ENCODE data around the gene HNRNPLL.
A peak's percentile ranks its signal among the peaks of the same experiment; 100 is the strongest.
"Not testable (repeated sequence)": the region's sequence is repeated elsewhere in the genome, so short reads cannot be mapped to it uniquely, and the experiment has no call there.

HNRNPLL gene

GRCh38 chr2:38552259-38552658 lies 50.5 kb downstream of the HNRNPLL start:
- DNase-seq (ENCODE audit: low read depth) = no peak

GRCh38 chr2:38551746-38552145 lies 51.0 kb downstream of the HNRNPLL start:
- DNase-seq (ENCODE audit: low read depth) = no peak

GRCh38 chr2:38551171-38551570 lies 51.6 kb downstream of the HNRNPLL start:
- DNase-seq (ENCODE audit: low read depth) = no peak

GRCh38 chr2:38549851-38550250 lies 52.9 kb downstream of the HNRNPLL start:
- DNase-seq (ENCODE audit: low read depth) = no peak

GRCh38 chr2:38549071-38549704 lies 53.5 kb downstream of the HNRNPLL start:
- DNase-seq (ENCODE audit: low read depth) = no peak

- DNase-seq (ENCODE audit: low read depth) = no peak
These were observed 54.9 kb downstream of the HNRNPLL start for GRCh38 chr2:38547791-38548190.

GRCh38 chr2:38546585-38546984 lies 56.1 kb downstream of the HNRNPLL start:
- no peak for DNase-seq (ENCODE audit: low read depth)

- no peak for DNase-seq (ENCODE audit: low read depth)
These were observed 56.7 kb downstream of the HNRNPLL start for GRCh38 chr2:38546064-38546463.

GRCh38 chr2:38542248-38542631 lies 60.5 kb downstream of the HNRNPLL start:
- DNase-seq (ENCODE audit: low read depth) = not testable (repeated sequence)

- DNase-seq (ENCODE audit: low read depth) = no peak
These were observed 62.0 kb downstream of the HNRNPLL start for GRCh38 chr2:38540580-38541286.

- DNase-seq (ENCODE audit: low read depth) = no peak
These were observed 63.6 kb downstream of the HNRNPLL start for GRCh38 chr2:38539086-38539485.

- DNase-seq (ENCODE audit: low read depth) = no peak
These were observed 64.7 kb downstream of the HNRNPLL start for GRCh38 chr2:38537937-38538525.

- not testable (repeated sequence) for DNase-seq (ENCODE audit: low read depth)
These were observed 65.4 kb downstream of the HNRNPLL start for GRCh38 chr2:38537296-38537695.

GRCh38 chr2:38535744-38536506 lies 66.8 kb downstream of the HNRNPLL start:
- peak; percentile 66 for DNase-seq (ENCODE audit: low read depth)

- DNase-seq (ENCODE audit: low read depth) = no peak
These were observed 67.4 kb downstream of the HNRNPLL start for GRCh38 chr2:38535404-38535743.

GRCh38 chr2:38534746-38535403 lies 67.9 kb downstream of the HNRNPLL start:
- DNase-seq (ENCODE audit: low read depth) = no peak

- no peak for DNase-seq (ENCODE audit: low read depth)
These were observed 68.8 kb downstream of the HNRNPLL start for GRCh38 chr2:38533757-38534545.

- no peak for DNase-seq (ENCODE audit: low read depth)
These were observed 69.5 kb downstream of the HNRNPLL start for GRCh38 chr2:38533180-38533579.

- no peak for DNase-seq (ENCODE audit: low read depth)
These were observed 70.4 kb downstream of the HNRNPLL start for GRCh38 chr2:38532366-38532765.

GRCh38 chr2:38529208-38529607 lies 73.5 kb downstream of the HNRNPLL start:
- no peak for DNase-seq (ENCODE audit: low read depth)

GRCh38 chr2:38528534-38528933 lies 74.2 kb downstream of the HNRNPLL start:
- no peak for DNase-seq (ENCODE audit: low read depth)
